ENCODE results near the gene A3GALT2.

A3GALT2 gene

DNA sequence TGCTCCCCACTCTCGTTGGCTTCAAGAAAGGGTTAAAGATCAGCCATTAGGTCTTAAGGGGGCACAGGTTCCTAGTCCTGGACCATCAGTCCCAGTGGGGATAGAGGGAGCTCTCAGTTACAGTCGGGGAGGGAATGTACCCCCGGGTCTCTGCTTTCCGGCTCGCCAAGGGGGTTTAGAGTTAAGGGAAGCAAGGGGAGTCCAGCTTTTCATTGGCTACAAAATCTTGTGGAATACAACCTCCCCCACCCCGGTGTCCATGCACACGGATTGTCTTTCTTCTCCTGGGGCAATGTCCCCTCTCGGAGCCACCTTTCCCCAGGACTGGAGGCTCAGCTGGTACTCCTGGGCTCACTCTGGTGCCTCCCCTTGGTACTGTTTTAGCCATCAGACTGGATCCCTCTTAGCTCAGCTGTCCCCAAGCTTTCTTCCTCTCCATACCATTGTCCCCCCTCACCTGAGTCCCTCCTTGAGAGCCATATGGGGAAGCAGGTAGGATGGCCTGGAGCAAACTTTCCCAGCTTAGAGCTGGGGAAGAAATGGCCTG is at the start of gene A3GALT2:
TSS of gene A3GALT2 (minus strand) at position 480 of the 547 bp plus-strand sequence. CDS start at position 480, 0 bp downstream.
- Histone ChIP-seq H3F3A (ENCODE audit: control insufficient read depth, insufficient read depth) (no peaks in the 10 kb centered on the region), H3K4me3 (ENCODE audit: low read length) (no peak within 1 kb of the TSS), H4K20me1 (ENCODE audit: control insufficient read depth, insufficient read depth, low read depth, low read length) (no peaks in the 10 kb centered on the region), H3K27ac (ENCODE audit: low read depth, low read length) (no peak within 1 kb of the TSS), H3K27me3 (ENCODE audit: control insufficient read depth, low read length) (peaks cover 26% of the 10 kb centered on the region), H3K9me2 (replicated peaks; ENCODE audit: control insufficient read depth, low read length) (no peaks in the 10 kb centered on the region), H3K79me2 (ENCODE audit: control insufficient read depth, low read length) (no peaks in the 10 kb centered on the region), H3K4me2 (ENCODE audit: low read length) (no peak within 1 kb of the TSS), H3K36me3 (ENCODE audit: control insufficient read depth, low read length) (peaks cover 28% of the 10 kb centered on the region), H3K9me3 (ENCODE audit: control insufficient read depth, insufficient read depth, low read length) (no peaks in the 10 kb centered on the region), H3K4me1 (ENCODE audit: control insufficient read depth, low read length) (peaks cover 7% of the 10 kb centered on the region)
- TF ChIP-seq, protein P1, sequence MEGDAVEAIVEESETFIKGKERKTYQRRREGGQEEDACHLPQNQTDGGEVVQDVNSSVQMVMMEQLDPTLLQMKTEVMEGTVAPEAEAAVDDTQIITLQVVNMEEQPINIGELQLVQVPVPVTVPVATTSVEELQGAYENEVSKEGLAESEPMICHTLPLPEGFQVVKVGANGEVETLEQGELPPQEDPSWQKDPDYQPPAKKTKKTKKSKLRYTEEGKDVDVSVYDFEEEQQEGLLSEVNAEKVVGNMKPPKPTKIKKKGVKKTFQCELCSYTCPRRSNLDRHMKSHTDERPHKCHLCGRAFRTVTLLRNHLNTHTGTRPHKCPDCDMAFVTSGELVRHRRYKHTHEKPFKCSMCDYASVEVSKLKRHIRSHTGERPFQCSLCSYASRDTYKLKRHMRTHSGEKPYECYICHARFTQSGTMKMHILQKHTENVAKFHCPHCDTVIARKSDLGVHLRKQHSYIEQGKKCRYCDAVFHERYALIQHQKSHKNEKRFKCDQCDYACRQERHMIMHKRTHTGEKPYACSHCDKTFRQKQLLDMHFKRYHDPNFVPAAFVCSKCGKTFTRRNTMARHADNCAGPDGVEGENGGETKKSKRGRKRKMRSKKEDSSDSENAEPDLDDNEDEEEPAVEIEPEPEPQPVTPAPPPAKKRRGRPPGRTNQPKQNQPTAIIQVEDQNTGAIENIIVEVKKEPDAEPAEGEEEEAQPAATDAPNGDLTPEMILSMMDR (IDR thresholded peaks at IDR 0.05; ENCODE audit: low read depth, low read length, poor library complexity, severe bottlenecking): no peak
- no peak for TF ChIP-seq EZH2phosphoT487 (IDR thresholded peaks at IDR 0.05; ENCODE audit: borderline replicate concordance, low read length)

DNA sequence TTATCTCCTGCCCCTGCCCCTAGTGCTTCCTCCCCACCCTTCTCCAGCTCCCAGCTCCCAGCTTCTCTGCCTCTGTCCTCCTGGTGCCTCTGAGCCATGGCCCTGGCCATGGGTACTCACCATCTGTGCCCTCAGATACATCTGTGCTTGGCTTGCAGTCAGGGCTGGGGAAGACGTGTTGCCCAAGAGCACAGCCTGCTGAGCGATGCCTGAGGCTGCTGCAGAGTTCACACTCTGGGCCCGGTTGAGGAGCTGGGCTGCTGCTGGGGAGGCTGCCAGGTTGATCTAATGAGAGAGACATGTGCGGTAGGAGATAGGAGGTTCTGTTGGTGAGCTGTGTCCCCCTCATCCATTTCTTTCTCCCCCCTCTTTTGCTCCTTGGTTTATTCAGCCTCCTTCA is 49.4 kb upstream of the A3GALT2 start:
- no peak for TF ChIP-seq EZH2phosphoT487 (IDR thresholded peaks at IDR 0.05; ENCODE audit: borderline replicate concordance, low read length)
- TF ChIP-seq, protein P1 (IDR thresholded peaks at IDR 0.05; ENCODE audit: low read depth, low read length, poor library complexity, severe bottlenecking): no peak
- Histone ChIP-seq H3K9me2 (replicated peaks; ENCODE audit: control insufficient read depth, low read length) (no peaks in the 10 kb centered on the region), H3K4me1 (ENCODE audit: control insufficient read depth, low read length) (no peaks in the 10 kb centered on the region; the same call in 1 of the 2 replicates), H3K4me3 (ENCODE audit: low read length) (no peak overlapping the region), H3K27ac (ENCODE audit: low read depth, low read length) (no peak overlapping the region), H3K79me2 (ENCODE audit: control insufficient read depth, low read length) (no peaks in the 10 kb centered on the region), H3K4me2 (ENCODE audit: low read length) (no peak overlapping the region), H4K20me1 (ENCODE audit: control insufficient read depth, insufficient read depth, low read depth, low read length) (no peaks in the 10 kb centered on the region), H3K36me3 (ENCODE audit: control insufficient read depth, low read length) (no peaks in the 10 kb centered on the region), H3F3A (ENCODE audit: control insufficient read depth, insufficient read depth) (no peaks in the 10 kb centered on the region), H3K9me3 (ENCODE audit: control insufficient read depth, insufficient read depth, low read length) (no peaks in the 10 kb centered on the region), H3K27me3 (ENCODE audit: control insufficient read depth, low read length) (no peaks in the 10 kb centered on the region)

DNA sequence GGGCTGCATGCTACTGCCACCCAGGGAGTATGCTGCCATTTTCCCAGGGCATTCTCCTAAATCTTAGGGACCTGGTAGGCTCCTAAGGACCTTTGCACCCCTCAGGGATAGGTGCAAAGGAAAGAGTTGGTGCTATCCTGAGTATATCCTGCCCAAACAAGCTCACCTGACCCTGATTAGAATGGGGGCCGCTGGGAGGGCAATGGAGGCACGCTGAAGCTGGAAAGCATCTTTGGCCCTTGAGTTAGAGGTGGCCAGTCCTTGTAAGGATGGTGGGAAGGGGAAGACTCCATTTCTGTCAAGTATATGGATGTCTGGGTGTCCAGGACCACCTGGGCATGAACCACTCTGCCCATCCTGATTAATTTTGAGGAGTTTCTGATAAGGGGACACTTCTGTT is 48.9 kb upstream of the A3GALT2 start:
- no peaks in the 10 kb centered on the region for H3K36me3 ChIP-seq (ENCODE audit: control insufficient read depth, low read length)
- no peak overlapping the region for H3K27ac ChIP-seq (ENCODE audit: low read depth, low read length)
- no peak overlapping the region for H3K4me3 ChIP-seq (ENCODE audit: low read length)
- H4K20me1 ChIP-seq (ENCODE audit: control insufficient read depth, insufficient read depth, low read depth, low read length): no peaks in the 10 kb centered on the region
- no peaks in the 10 kb centered on the region for H3K9me2 ChIP-seq (replicated peaks; ENCODE audit: control insufficient read depth, low read length)
- TF ChIP-seq, protein P1 (IDR thresholded peaks at IDR 0.05; ENCODE audit: low read depth, low read length, poor library complexity, severe bottlenecking): no peak
- no peaks in the 10 kb centered on the region for H3K79me2 ChIP-seq (ENCODE audit: control insufficient read depth, low read length)
- no peaks in the 10 kb centered on the region for H3K27me3 ChIP-seq (ENCODE audit: control insufficient read depth, low read length)
- H3K4me1 ChIP-seq (ENCODE audit: control insufficient read depth, low read length): no peaks in the 10 kb centered on the region; the same call in 1 of the 2 replicates
- H3K4me2 ChIP-seq (ENCODE audit: low read length): no peak overlapping the region
- no peaks in the 10 kb centered on the region for H3K9me3 ChIP-seq (ENCODE audit: control insufficient read depth, insufficient read depth, low read length)
- H3F3A ChIP-seq (ENCODE audit: control insufficient read depth, insufficient read depth): no peaks in the 10 kb centered on the region
